ENCODE results near the gene CADM3. TPM values are rescaled to one million over a fixed set of nuclear protein-coding genes. Genes with fewer than 3 reads are reported as not detected.

Gene CADM3
- total and polyA plus RNA-seq, 2 of the 8 experiments (the other 6 are each of a cell fraction or from before 2014, with no cell fraction given), result 8.3 to 8.5 TPM

- no peaks in the 10 kb centered on the region; the same call in 1 of the 2 replicates for H3K23me2 ChIP-seq (ENCODE audit: low read depth, low read length)
- H3K79me1 ChIP-seq (ENCODE audit: low read depth, low read length), result no peaks in the 10 kb centered on the region
- H2BK20ac ChIP-seq (ENCODE audit: low read length), result no peak overlapping the region
- POLR2A ChIA-PET (ENCODE audit: partially characterized antibody), result interaction anchor here (0.6 to 1.7 kb wide), 4 partner anchors 10 to 75 kb away, joined by 3 to 4 read pairs (median 4); no protein-coding TSS in a partner anchor
- no peak overlapping the region for H2AK5ac ChIP-seq (ENCODE audit: low read depth, low read length)
- H3K9me3 ChIP-seq (ENCODE audit: insufficient read depth in 2 of 2, low read depth in 1 of 2, low read length in 1 of 2), result no peaks in the 10 kb centered on the region
- H3K27ac ChIP-seq (ENCODE audit: low read depth, low read length), result no peak overlapping the region
- H3K56ac ChIP-seq (replicated peaks; ENCODE audit: insufficient read length, low read depth, low read length), result no peak overlapping the region
- no peak overlapping the region for H2BK12ac ChIP-seq (ENCODE audit: low read depth, low read length)
- no peaks in the 10 kb centered on the region; a peak in 1 of 7 replicates for H3K27me3 ChIP-seq (replicated peaks in 1 of 4; ENCODE audit: control insufficient read depth in 3 of 4, extremely low read depth in 1 of 4, insufficient read depth in 3 of 4, low read length in 3 of 4)
- peak overlapping the region; percentile 23 to 58 (median 28); a peak in 5 of 8 replicates for H3K4me3 ChIP-seq (ENCODE audit: extremely low read depth in 1 of 4, insufficient read depth in 2 of 4, low read depth in 3 of 4, low read length in 4 of 4)
- no peak overlapping the region for H3K18ac ChIP-seq (ENCODE audit: extremely low read depth, low read length)
- H3K79me2 ChIP-seq (ENCODE audit: control insufficient read depth in 1 of 2, insufficient read depth in 2 of 2, low read length in 2 of 2), result no peaks in the 10 kb centered on the region
- H4K8ac ChIP-seq (ENCODE audit: extremely low read depth, insufficient read depth, low read length), result no peak overlapping the region
- no peak overlapping the region for H3K14ac ChIP-seq (ENCODE audit: insufficient read length)
- 30% methylated on average over 8 of the region's 8 CpGs; no CpG with 5 or more reads in 1 of the 2 experiments for WGBS, 2 experiments (ENCODE audit: extremely low coverage in 1 of 2, insufficient coverage in 1 of 2, insufficient read length in 1 of 2, insufficient replicate concordance in 2 of 2, low coverage in 1 of 2, low lambda C conversion rate in 2 of 2, missing lambda C conversion rate in 1 of 2)
- no peak overlapping the region for H2BK120ac ChIP-seq (replicated peaks; ENCODE audit: low read depth, low read length)
- no peak overlapping the region for H3K4ac ChIP-seq (replicated peaks; ENCODE audit: insufficient read length, low read depth, low read length)
- peak overlapping the region; percentile 84; the same call in 1 of the 2 replicates for H2AFZ ChIP-seq (ENCODE audit: low read length)
- peaks cover 2 to 7% (median 3%) of the 10 kb centered on the region in 4 experiments; a peak in 5 of 7 replicates for H3K4me1 ChIP-seq (replicated peaks in 1 of 4; ENCODE audit: control insufficient read depth in 3 of 4, insufficient read depth in 4 of 4, low read length in 3 of 4)
- H3K4me2 ChIP-seq (ENCODE audit: insufficient read depth in 1 of 2, low read depth in 2 of 2, low read length in 2 of 2), result peak overlapping the region; percentile 60 to 69
- no peak overlapping the region for H4K5ac ChIP-seq (ENCODE audit: insufficient read length, low read depth, low read length)
- H4K20me1 ChIP-seq (replicated peaks in 1 of 2; ENCODE audit: control insufficient read depth in 1 of 2, insufficient read depth in 2 of 2, low read length in 2 of 2), result no peaks in the 10 kb centered on the region
- DNase-seq (ENCODE audit: low read depth in 1 of 2, low spot score in 2 of 2) (no peak), FAIRE-seq (peak; percentile 78)
- H3K36me3 ChIP-seq (ENCODE audit: control insufficient read depth in 2 of 4, insufficient read depth in 4 of 4, low read length in 3 of 4), result no peaks in the 10 kb centered on the region
- H2BK15ac ChIP-seq (ENCODE audit: low read length), result no peak overlapping the region
- H3K23ac ChIP-seq (ENCODE audit: insufficient read length), result no peak overlapping the region
- TF ChIP-seq KDM1A (IDR thresholded peaks at IDR 0.05; ENCODE audit: borderline replicate concordance, low read length) (no peak), TCF12 (IDR thresholded peaks at IDR 0.05; ENCODE audit: low read depth, low read length) (no peak), RFX5 (IDR thresholded peaks at IDR 0.05; ENCODE audit: borderline replicate concordance, low read depth, low read length) (peak; percentile 41; the same call in 1 of the 2 replicates)
- no peak overlapping the region for H4K91ac ChIP-seq (replicated peaks; ENCODE audit: insufficient read length, low read length)
- H2BK5ac ChIP-seq (ENCODE audit: low read depth, low read length), result no peak overlapping the region
- no peak overlapping the region for H3K9ac ChIP-seq (replicated peaks in 1 of 4; ENCODE audit: extremely low read depth in 1 of 4, low read depth in 3 of 4, low read length in 3 of 4)
- CTCF ChIA-PET (ENCODE audit: partially characterized antibody), result interaction anchor here (0.6 to 26.6 kb wide), 8 partner anchors 4 to 590 kb away, joined by 3 to 660 read pairs (median 186); partner anchors contain the start of genes ACKR1 and CADM3
Measured at GRCh38 chr1:159207774-159208173, 36.4 kb downstream of the CADM3 start.

Measured in H1 (cell line).